Hematopoietic multipotent progenitor cell treated with erythropoietin and hydrocortisone succinate and interleukin-3 and kit ligand, for 17 days (in vitro differentiated cells): ENCODE data around the gene ASTN2.

Experiments used
- DNase-seq: peaks from one replicate; pipeline ENCODE4 v3.0.0-alpha.2; 2015; ENCODE audit warnings: low spot score

ASTN2 gene

GRCh38 chr9:116379821-116380220, 1035.0 kb downstream of the ASTN2 start:
- DNase-seq = no peak

- DNase-seq = no peak
Observed at GRCh38 chr9:116378873-116379272, 1036.0 kb downstream of the ASTN2 start.

GRCh38 chr9:116377179-116377798, 1037.6 kb downstream of the ASTN2 start:
- no peak for DNase-seq
